ENCODE results near the gene C4orf51.
"Not testable (repeated sequence)": the region's sequence is repeated elsewhere in the genome, so short reads cannot be mapped to it uniquely, and the experiment has no call there.

C4orf51 gene

GRCh38 chr4:145679991-145680455 lies at the start of gene C4orf51:
Gene C4orf51 (plus strand): TSS chr4:145680146. CDS start chr4:145680204, 58 bp downstream.
- peak; percentile 5 for DNase-seq (ENCODE audit: low spot score)

GRCh38 chr4:145635117-145635516 lies 44.8 kb upstream of the C4orf51 start:
- DNase-seq (ENCODE audit: low spot score): no peak

- no peak for DNase-seq (ENCODE audit: low spot score)
Measured at GRCh38 chr4:145635630-145636029, 44.3 kb upstream of the C4orf51 start.

GRCh38 chr4:145639186-145639698 lies 40.7 kb upstream of the C4orf51 start:
- no peak for DNase-seq (ENCODE audit: low spot score)

GRCh38 chr4:145640236-145640635 lies 39.7 kb upstream of the C4orf51 start:
- DNase-seq (ENCODE audit: low spot score): not testable (repeated sequence)

GRCh38 chr4:145643295-145643694 lies 36.7 kb upstream of the C4orf51 start:
- DNase-seq (ENCODE audit: low spot score): no peak

- DNase-seq (ENCODE audit: low spot score): no peak
Measured at GRCh38 chr4:145644699-145645098, 35.2 kb upstream of the C4orf51 start.

GRCh38 chr4:145656156-145656555 lies 23.8 kb upstream of the C4orf51 start:
- DNase-seq (ENCODE audit: low spot score): no peak

GRCh38 chr4:145660064-145660463 lies 19.9 kb upstream of the C4orf51 start:
- no peak for DNase-seq (ENCODE audit: low spot score)

- DNase-seq (ENCODE audit: low spot score): no peak
Measured at GRCh38 chr4:145663194-145663593, 16.8 kb upstream of the C4orf51 start.

GRCh38 chr4:145665773-145666172 lies 14.2 kb upstream of the C4orf51 start:
- no peak for DNase-seq (ENCODE audit: low spot score)

- DNase-seq (ENCODE audit: low spot score): no peak
Measured at GRCh38 chr4:145670422-145670821, 9.5 kb upstream of the C4orf51 start.

GRCh38 chr4:145679520-145679919 lies 426 bp upstream of the C4orf51 start:
- DNase-seq (ENCODE audit: low spot score): peak; percentile 4

- DNase-seq (ENCODE audit: low spot score): no peak
Measured at GRCh38 chr4:145680902-145681301, 956 bp downstream of the C4orf51 start.

GRCh38 chr4:145681518-145681917 lies 1.6 kb downstream of the C4orf51 start:
- no peak for DNase-seq (ENCODE audit: low spot score)

- no peak for DNase-seq (ENCODE audit: low spot score)
Measured at GRCh38 chr4:145681956-145682355, 2.0 kb downstream of the C4orf51 start.

GRCh38 chr4:145686991-145687390 lies 7.0 kb downstream of the C4orf51 start:
- DNase-seq (ENCODE audit: low spot score): no peak

- no peak for DNase-seq (ENCODE audit: low spot score)
Measured at GRCh38 chr4:145690610-145691009, 10.7 kb downstream of the C4orf51 start.

GRCh38 chr4:145691416-145691815 lies 11.5 kb downstream of the C4orf51 start:
- not testable (repeated sequence) for DNase-seq (ENCODE audit: low spot score)

GRCh38 chr4:145694929-145695328 lies 15.0 kb downstream of the C4orf51 start:
- DNase-seq (ENCODE audit: low spot score): no peak

GRCh38 chr4:145697332-145697731 lies 17.4 kb downstream of the C4orf51 start:
- no peak for DNase-seq (ENCODE audit: low spot score)

GRCh38 chr4:145698507-145698906 lies 18.6 kb downstream of the C4orf51 start:
- DNase-seq (ENCODE audit: low spot score): no peak

GRCh38 chr4:145703850-145704497 lies 24.0 kb downstream of the C4orf51 start:
- DNase-seq (ENCODE audit: low spot score): no peak

GRCh38 chr4:145709336-145709735 lies 29.4 kb downstream of the C4orf51 start:
- DNase-seq (ENCODE audit: low spot score): no peak
